Measurements from ENCODE around the gene CRYBG3. TPM values are rescaled to one million over a fixed set of nuclear protein-coding genes. Genes with fewer than 3 reads are reported as not detected.

The CRYBG3 gene
- 7.2 and 7.6 TPM in 2 replicates for total RNA-seq

GRCh38 chr3:97821774-97822358, at the start of gene CRYBG3:
CRYBG3 (plus strand) TSS chr3:97822011; CDS start chr3:97822207, 196 bp downstream.

GRCh38 chr3:97971679-97972567, 150.1 kb downstream of the CRYBG3 start, which contains the start of gene RIOX2:
RIOX2 (minus strand) TSS chr3:97972431; CDS start chr3:97967593, 4,838 bp downstream.

Other genes with a start within 250 kb of the CRYBG3 start
- gene ARL6, start 57.3 kb upstream of the CRYBG3 start, total RNA-seq, result 4.9 and 7.1 TPM in 2 replicates
- gene RIOX2, start 150.4 kb downstream of the CRYBG3 start, total RNA-seq, result 19.0 and 25.9 TPM in 2 replicates
- not detected in 2 replicates for gene GABRR3, start 213.3 kb downstream of the CRYBG3 start, total RNA-seq

Data from airway epithelial cell (primary cell).